Adrenal gland (tissue), 12 donors: ENCODE measurements around the gene ATG9B. TPM values are rescaled to one million over a fixed set of nuclear protein-coding genes. Genes with fewer than 3 reads are reported as not detected.
A peak's percentile ranks its signal among the peaks of the same experiment; 100 is the strongest.

Experiments used
- DNase-seq, 7 donors: peaks; one replicate each; pipeline ENCODE4 v3.0.0-alpha.2; 2019 to 2020
- H3K27ac ChIP-seq, 5 donors: fragments of 200-600 bp; sonication (generic) in 4 of 5; 1 replicate in 3 of 5; 2 replicates in 2 of 5; pipeline versions ENCODE4 v1.5.1 to v1.8.0; 2016 to 2020; ENCODE audit warnings: mild to moderate bottlenecking in 1 of 5
- H3K27me3 ChIP-seq: fragments of 200-600 bp; 2 replicates; pipeline ENCODE4 v1.8.0; 2021
- H3K36me3 ChIP-seq, 2 donors: fragments of 200-600 bp; replicated peaks in 1 of 2; 1 replicate in 1 of 2; 2 replicates in 1 of 2; pipeline versions ENCODE4 v1.5.1 to v1.8.0; 2018 to 2022
- H3K4me1 ChIP-seq, 2 donors: fragments of 200-600 bp; replicated peaks in 1 of 2; 1 replicate in 1 of 2; 2 replicates in 1 of 2; pipeline versions ENCODE4 v1.5.1 to v1.8.0; 2018 to 2021
- H3K4me3 ChIP-seq, 4 donors: fragments of 200-600 bp; sonication (generic) in 3 of 4; one replicate each; pipeline ENCODE4 v1.5.1; 2016 to 2018
- H3K9me3 ChIP-seq, 3 donors: fragments of 200-600 bp; sonication (generic) in 1 of 3; replicated peaks in 1 of 3; 1 replicate in 2 of 3; 2 replicates in 1 of 3; pipeline versions ENCODE4 v1.5.1 to v1.8.0; 2016 to 2021
- POLR2A ChIP-seq, 2 donors: fragments of 450-650 bp; IDR thresholded peaks; one replicate each; pipeline ENCODE4 v1.6.1; 2017; ENCODE audit warnings: antibody characterized with exemption in 2 of 2, mild to moderate bottlenecking in 2 of 2, moderate library complexity in 1 of 2
- WGBS, 4 donors: extraction: QIAGEN DNeasy Blood & Tissue Kit in 2 of 4; methylation state at CpG; one replicate each; pipeline versions ENCODE4 v1.1.5 to v1.1.7; 2013 to 2017; 5-methylcytosine and 5-hydroxymethylcytosine counted together
- intact Hi-C, 2 donors: fragments of 100-400 bp; cut with DNase I; formaldehyde crosslinking; loops; one replicate each; pipeline versions ENCODE4 v1.14.1 to v1.15.0; 2022 to 2023
- polyA plus RNA-seq, 3 donors: library from polyadenylated mRNA; stranded (reverse); fragments of 200-250 nt in 2 of 3; fragments of 350-450 nt in 1 of 3; fragmentation: Illumina TruSeq in 1 of 3; extraction: RNeasy Lipid Tissue Mini Kit (QIAGEN cat#74804) in 1 of 3; gene quantifications; one replicate each; pipeline ENCODE4 v1.2.3, GENCODE V29; 2013 to 2014
- total RNA-seq, 9 donors: library from RNA; depleted of rRNA in 4 of 9; stranded (reverse); fragments of >200 nt in 4 of 9; fragments of 120-200 nt in 1 of 9; fragmentation: NEBNext Ultra II Directional in 1 of 9; extraction: Animal tissue kit (Norgen Biotek cat#: 25700) in 1 of 9; gene quantifications; one replicate each; pipeline versions ENCODE4 v1.1.0 to v1.2.4, GENCODE V29; 2013 to 2023
- TF ChIP-seq, protein P1 (sequence below), 6 experiments: fragments of 450-650 bp in 4 of 6; fragments of 200-600 bp in 2 of 6; sonication (generic) in 1 of 6; IDR thresholded peaks; 1 replicate in 5 of 6; 2 replicates in 1 of 6; pipeline versions ENCODE4 v1.5.1 to v1.8.0; 2016 to 2021; ENCODE audit warnings: antibody characterized with exemption in 6 of 6, mild to moderate bottlenecking in 2 of 6, moderate library complexity in 1 of 6
- donor health status: healthy with polysubstance abuse.
- donor health status: Bipolar disorder and iron deficiency.
- donor health status: DM: yes; HTN: yes; CAD: no.
- donor health status: DM: no; HTN: no; CAD: no.
- donor health status: DM: no; HTN: no; CAD: no.
- donor health status: DM: yes; HTN: yes; CAD: no.

ATG9B gene
- total and polyA plus RNA-seq, 12 donors, result 0.23 to 7.8 (median 0.46) TPM; not detected in 2

DNA sequence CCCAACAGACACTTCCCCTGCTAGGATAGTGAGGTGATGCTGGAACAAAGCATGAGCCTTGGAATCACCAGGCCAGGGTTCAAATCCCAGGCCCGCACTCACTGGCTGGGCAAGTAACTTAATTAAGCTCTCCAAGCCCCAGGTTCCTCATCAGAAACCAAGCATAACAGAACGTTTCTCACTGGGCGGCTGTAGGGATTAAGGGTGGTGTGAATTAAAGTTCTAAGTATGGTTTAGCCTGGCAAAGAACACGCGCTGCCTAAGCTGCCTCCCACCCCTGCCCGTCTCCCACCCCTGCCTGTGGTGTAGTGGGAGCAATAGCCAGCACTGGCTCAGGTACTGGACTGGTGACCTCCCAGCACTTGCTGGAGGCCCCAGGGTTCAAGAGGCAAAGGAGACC is 40.7 kb upstream of the ATG9B start:
- no peak overlapping the region for H3K27ac ChIP-seq
- no peaks in the 10 kb centered on the region for H3K9me3 ChIP-seq
- TF ChIP-seq, protein P1, sequence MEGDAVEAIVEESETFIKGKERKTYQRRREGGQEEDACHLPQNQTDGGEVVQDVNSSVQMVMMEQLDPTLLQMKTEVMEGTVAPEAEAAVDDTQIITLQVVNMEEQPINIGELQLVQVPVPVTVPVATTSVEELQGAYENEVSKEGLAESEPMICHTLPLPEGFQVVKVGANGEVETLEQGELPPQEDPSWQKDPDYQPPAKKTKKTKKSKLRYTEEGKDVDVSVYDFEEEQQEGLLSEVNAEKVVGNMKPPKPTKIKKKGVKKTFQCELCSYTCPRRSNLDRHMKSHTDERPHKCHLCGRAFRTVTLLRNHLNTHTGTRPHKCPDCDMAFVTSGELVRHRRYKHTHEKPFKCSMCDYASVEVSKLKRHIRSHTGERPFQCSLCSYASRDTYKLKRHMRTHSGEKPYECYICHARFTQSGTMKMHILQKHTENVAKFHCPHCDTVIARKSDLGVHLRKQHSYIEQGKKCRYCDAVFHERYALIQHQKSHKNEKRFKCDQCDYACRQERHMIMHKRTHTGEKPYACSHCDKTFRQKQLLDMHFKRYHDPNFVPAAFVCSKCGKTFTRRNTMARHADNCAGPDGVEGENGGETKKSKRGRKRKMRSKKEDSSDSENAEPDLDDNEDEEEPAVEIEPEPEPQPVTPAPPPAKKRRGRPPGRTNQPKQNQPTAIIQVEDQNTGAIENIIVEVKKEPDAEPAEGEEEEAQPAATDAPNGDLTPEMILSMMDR (IDR thresholded peaks at IDR 0.05), result no peak
- no peak for TF ChIP-seq POLR2A (IDR thresholded peaks at IDR 0.05)
- intact Hi-C loops, result no loop called here
- no peaks in the 10 kb centered on the region for H3K27me3 ChIP-seq
- no peak for DNase-seq
- peaks cover 0 to 61% of the 10 kb centered on the region in 2 donors for H3K36me3 ChIP-seq
- H3K4me3 ChIP-seq, result no peak overlapping the region
- H3K4me1 ChIP-seq, result peaks cover 29 to 34% of the 10 kb centered on the region in 2 donors
- 90 to 97% (median 95%) methylated on average over 5 to 6 of the region's 6 CpGs for WGBS, 4 donors

DNA sequence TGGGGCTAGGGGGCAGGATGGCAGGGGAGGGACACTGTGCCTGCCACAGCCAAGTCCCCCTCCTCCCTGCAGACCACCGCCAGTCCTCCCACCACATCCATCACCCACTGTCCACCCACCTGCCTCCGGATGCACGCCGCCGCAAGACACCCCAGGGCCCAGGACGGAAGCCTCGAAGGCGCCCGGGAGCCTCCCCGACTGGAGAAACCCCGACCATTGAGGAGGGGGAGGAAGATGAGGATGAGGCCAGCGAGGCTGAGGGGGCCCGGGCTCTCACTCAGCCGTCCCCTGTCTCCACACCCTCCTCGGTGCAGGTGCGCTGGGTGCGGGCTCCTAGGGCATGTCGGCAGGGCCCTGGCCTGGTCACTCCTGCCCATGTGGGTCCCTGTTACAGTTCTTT is 40.2 kb upstream of the ATG9B start:
- Histone ChIP-seq H3K9me3 (no peaks in the 10 kb centered on the region), H3K4me3 (no peak overlapping the region), H3K36me3 (peaks cover 0 to 56% of the 10 kb centered on the region in 2 donors), H3K27me3 (no peaks in the 10 kb centered on the region), H3K4me1 (peaks cover 30 to 34% of the 10 kb centered on the region in 2 donors), H3K27ac (no peak overlapping the region)
- intact Hi-C loops, result no loop called here
- 91 to 97% (median 94%) methylated on average over 14 to 18 of the region's 18 CpGs for WGBS, 4 donors
- no peak for TF ChIP-seq POLR2A (IDR thresholded peaks at IDR 0.05)
- TF ChIP-seq, protein P1 (IDR thresholded peaks at IDR 0.05), result no peak
- DNase-seq, result no peak

DNA sequence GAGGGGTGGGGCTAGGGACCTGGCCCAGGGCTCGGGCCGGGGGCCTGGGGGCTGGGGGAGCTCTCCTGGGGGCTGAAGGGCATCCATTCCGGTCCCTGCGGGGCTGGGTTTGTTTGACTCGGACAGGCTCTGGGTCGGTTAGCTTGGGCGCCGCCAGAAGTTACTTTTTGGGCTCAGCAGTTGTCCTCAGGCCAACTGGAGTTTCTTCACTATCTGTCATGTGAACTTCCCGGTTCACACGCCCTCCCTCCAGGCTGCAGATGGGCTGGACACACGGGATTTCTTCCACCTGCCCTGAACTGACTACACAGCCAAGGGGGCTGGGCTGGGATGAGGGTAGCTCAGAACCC is 38.9 kb upstream of the ATG9B start:
- intact Hi-C loops, result no loop called here
- H3K4me1 ChIP-seq, result peaks cover 40 to 44% of the 10 kb centered on the region in 2 donors
- no peaks in the 10 kb centered on the region for H3K9me3 ChIP-seq
- peak in 6 of 7 donors; percentile 73 to 82 (median 79) for DNase-seq
- TF ChIP-seq, protein P1 (IDR thresholded peaks at IDR 0.05), result no peak
- peak in 1 of 2 donors; percentile 18 for TF ChIP-seq POLR2A (IDR thresholded peaks at IDR 0.05)
- H3K4me3 ChIP-seq, result peak overlapping the region in 1 of 4 donors; percentile 98
- peaks cover 0 to 43% of the 10 kb centered on the region in 2 donors for H3K36me3 ChIP-seq
- 0 to 50% (median 30%) methylated on average over 1 to 11 of the region's 11 CpGs for WGBS, 4 donors
- H3K27ac ChIP-seq, result peak overlapping the region in 4 of 5 donors; percentile 66 to 96 (median 76)
- H3K27me3 ChIP-seq, result no peaks in the 10 kb centered on the region

DNA sequence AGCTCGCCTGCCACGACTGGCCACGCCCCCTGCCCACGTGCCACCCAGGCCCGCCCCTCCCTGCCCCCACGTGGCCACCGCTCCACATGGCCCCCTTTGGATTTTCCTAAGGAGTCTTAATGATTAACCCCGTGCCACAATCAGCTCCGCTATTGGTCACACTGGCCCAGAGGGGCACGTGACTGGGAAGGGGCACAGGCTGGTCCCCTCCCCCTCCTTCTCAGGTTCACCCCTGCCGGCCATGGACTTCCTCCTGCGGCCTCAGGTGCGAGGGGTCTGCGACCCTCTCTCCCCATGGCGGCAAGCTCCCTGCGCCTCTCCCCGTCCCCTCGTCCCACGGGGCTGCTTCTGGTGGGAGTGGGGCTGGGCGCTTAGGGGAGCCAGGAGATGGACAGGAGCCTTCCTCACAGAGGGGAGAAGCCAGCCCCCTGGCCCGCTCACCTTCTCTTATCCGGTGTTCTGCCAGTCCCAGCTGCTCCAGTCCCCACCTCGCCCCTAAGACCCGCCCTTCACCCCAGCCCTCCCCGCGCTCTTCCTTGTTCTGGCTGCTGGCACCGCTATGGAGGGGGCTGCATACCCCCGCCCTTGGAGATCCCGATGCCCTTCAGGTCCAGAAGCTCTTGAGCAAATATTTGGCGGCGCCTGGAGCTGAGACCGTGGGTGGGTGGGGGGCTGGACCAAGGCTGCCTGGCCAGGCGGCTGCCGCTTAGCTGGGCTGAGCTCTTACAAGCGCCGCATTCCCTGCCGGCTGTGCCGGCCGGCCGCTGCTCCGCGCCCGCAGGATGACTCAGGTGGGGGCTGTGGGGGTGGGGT is 38.3 kb upstream of the ATG9B start:
- no peak for TF ChIP-seq POLR2A (IDR thresholded peaks at IDR 0.05)
- TF ChIP-seq, protein P1 (IDR thresholded peaks at IDR 0.05), result no peak
- Histone ChIP-seq H3K36me3 (peaks cover 0 to 37% of the 10 kb centered on the region in 2 donors), H3K9me3 (no peaks in the 10 kb centered on the region), H3K4me1 (peaks cover 40 to 44% of the 10 kb centered on the region in 2 donors), H3K27me3 (no peaks in the 10 kb centered on the region), H3K4me3 (peak overlapping the region in 1 of 4 donors; percentile 98), H3K27ac (peak overlapping the region in 4 of 5 donors; percentile 66 to 96 (median 76))
- WGBS, 4 donors, result 24 to 61% (median 34%) methylated on average over 11 to 43 of the region's 43 CpGs
- intact Hi-C loops, result no loop called here
- peak; percentile 54 to 85 (median 75) for DNase-seq
